Activated T-cell treated with anti-CD3 and anti-CD28 coated beads for 24 hours (primary cell): ENCODE results near the gene ADD3.

ENCODE experiments used
- DNase-seq: peaks from one replicate; pipeline ENCODE4 v3.0.0-alpha.2; 2020; ENCODE audit warnings: low read depth

ADD3 gene

DNA sequence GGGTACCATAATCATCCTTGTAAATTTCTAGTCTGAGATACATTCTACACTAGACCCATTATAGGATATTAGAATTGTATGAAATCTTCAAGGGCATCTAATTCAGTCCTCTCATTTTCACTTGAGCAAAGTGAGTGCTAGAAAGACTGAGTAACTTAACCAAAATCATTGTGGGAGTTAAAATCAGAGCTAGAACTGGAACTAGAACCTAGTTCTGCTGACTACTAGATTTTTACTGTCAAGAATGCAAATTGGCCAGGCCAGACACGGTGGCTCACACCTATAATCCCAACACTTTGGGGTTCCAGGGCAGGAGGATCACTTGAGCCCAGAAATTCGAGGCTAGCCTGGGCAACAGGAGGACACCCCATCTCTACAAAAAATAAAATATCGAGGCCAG, 53.9 kb downstream of the ADD3 start:
- no peak for DNase-seq

DNA sequence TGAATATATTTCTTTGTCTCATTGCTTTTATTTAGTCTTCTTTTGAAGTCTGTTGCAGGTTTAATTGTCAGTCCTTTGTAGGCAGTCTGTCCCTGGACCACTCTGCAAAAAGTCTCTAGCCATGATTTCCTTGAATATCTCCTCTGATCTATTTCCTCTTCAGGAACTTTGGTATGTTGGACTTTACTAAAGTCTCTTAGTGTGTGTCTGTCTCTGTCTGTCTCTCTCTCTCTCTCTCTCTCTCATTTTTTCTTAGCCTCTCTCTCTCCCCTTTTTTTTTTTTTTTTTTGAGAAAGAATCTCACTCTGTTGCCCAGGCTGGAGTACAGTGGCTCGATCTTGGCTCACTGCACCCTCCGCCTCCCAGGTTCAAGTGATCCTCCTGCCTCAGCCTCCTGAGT, 57.5 kb downstream of the ADD3 start:
- DNase-seq: no peak

DNA sequence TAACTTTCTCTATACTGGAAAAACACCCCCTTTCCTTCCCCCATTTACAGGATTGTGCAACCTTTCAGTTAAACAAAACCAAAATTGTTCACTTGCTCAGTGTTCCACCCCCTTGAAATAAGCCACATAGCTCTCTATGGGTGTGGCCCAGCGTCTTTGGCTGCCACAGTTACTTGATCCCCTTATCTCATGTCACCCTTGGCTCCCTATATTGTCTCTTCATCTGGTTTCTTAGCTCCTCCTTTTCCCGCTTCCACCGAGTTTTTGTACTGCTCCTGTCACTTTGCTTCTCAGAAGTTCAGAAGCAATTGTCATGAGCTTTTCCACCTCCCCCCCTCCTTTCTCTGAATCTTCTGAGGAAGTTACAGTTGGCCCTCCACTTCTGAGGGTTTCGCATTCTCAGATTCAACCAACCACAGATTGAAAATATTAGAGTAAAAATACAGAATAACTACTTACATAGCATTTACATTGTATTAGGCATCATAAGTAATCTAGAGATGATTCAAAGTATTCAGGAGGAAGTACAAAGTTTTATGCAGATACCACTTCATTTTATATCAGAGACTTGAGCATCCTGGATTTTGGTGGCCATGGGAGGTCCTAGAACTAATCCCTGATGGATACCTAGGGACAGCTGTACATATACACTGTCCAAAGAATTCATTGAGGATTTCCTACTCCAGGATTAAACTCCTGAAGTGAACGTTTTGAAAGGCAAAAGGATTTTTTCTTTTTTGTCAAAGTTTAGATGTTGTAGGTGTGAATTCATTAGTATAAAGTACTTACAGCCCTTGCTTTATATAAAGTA, 60.4 kb downstream of the ADD3 start:
- peak; percentile 34 for DNase-seq

DNA sequence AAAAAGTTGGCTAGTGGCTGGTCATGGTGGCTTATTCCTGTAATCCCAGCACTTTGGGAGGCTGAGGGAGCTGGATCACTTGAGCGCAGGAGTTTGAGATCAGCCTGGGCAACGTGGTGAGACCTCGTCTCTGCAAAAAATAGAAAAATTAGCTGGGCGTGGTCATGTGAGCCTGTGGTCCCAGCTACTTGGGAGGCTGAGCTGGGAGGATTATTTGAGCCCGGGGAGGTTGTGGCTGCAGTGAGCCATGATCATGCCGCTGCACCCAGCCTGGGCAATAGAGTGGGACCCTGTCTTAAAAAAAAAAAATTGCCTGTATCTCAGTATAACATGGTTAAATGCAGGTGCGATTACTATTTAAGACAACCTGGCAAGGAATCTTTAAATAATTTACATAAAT, 61.0 kb downstream of the ADD3 start:
- no peak for DNase-seq

DNA sequence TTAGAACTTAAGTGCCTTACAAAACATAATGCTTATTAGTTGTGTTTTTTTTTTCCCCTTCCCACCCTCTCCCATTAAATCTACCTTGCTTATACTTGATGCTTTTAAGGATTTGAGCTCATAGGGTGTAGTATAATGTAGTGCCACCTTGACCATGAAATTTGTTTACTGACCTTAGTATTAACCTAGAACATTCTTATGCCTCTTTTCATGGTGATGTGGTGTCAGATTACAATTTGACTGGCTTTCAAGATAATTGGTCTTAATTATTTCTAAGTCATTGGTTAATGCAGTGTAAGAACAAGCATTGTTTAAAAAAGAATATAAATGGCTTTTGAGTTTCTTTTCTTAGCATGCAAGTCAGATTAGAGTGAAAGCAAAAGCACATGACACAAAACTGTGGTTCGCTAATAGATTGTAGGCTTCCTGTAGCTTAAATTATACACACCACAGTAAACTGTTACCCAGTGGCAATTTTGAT, 61.8 kb downstream of the ADD3 start:
- DNase-seq: no peak

DNA sequence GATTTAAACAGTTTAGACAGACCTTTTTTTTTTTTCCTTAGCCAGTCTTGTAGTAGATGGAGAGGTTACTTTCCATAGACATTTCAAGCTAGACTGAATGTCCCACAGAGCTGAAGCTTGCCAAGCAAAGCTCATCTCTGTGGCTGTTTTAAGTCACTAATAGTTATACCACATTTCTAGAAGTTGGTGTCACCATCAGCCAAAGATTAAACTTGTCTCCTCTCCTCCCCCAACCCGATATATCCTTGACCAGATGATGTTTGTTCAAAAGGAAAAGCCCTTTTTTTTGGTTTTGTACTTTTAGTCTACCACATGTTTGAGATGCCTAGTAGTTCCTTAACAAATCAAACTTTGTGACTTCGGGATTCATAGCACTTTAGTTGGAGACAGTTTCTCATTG, 66.1 kb downstream of the ADD3 start:
- DNase-seq: no peak

DNA sequence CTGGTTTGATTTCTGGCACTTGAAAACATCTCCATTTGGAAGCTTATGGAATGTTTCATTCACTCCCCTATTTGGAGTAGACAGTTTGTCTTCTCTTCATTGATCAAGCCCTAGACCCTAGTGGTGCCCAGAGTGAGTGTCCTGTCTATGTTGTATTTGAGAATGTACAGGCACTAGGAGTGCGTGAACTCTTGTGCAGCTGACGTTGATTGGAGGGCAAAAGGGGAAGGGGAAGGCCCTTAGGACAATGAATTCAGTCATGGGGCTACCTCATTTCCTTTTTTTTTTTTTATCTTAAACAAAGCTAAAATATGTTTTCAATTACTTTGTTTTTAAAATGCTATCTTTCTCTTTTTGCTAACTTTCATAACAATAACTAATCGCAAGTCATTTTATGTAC, 66.5 kb downstream of the ADD3 start:
- no peak for DNase-seq

DNA sequence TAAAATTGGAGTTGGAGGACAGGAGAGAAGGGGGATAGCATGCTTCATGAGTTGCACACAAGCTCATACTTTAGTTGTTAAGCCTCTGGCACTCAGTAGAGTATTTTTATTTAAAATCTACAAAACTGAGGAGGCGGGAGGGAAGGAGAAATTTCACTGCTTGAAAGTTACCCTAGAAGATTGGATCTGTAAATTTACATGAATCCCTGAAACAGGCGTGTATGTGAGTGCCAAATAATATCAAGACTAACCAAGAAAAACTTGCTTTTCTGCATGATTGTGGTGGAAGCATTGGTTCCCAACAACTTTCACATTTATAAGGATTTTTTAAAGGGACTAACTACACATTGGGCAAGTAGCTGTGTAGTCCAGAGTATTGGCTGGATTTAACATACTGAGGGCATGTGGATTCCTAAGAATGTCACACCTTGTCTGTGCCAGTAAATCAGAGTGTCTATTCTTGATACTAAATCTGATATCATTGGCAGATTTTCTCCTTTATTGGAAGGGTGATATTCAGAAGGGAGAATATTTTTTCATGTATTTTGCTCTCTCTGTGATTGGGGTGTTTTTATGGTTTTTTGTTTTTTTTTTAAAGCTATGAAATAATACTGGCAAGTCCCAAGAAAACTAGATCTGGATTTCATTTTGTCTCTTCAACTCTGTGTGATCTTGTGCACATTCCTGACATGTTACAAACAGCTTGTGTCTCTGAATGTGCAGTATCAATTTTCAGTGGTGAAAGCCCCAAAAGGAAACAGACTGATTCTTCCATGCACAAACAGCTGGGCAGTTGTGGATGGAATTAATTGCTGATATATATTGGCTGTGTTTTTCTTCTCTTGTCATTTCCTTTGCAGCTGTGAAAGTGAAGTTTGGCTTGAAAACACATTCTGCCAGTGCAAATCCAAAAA, 67.2 kb downstream of the ADD3 start:
- DNase-seq: no peak

DNA sequence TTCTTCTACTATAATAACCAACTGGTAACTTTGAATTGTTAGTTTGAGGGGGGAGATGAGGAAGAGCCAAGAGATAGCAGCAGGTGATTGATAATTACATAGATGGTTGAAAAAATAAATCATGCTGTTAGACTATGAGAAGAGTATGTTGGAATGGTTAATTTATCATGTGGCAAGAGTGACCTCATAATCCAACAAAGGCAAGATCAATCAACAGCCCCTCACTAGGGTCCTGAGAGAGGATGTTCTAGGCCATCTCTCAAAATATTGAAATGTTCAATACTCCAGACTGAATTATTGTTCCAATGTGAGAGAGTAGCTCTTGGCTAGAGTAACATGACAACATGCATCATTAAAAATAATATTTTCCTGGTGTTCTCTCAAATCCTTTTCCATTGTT, 67.9 kb downstream of the ADD3 start:
- DNase-seq: no peak

DNA sequence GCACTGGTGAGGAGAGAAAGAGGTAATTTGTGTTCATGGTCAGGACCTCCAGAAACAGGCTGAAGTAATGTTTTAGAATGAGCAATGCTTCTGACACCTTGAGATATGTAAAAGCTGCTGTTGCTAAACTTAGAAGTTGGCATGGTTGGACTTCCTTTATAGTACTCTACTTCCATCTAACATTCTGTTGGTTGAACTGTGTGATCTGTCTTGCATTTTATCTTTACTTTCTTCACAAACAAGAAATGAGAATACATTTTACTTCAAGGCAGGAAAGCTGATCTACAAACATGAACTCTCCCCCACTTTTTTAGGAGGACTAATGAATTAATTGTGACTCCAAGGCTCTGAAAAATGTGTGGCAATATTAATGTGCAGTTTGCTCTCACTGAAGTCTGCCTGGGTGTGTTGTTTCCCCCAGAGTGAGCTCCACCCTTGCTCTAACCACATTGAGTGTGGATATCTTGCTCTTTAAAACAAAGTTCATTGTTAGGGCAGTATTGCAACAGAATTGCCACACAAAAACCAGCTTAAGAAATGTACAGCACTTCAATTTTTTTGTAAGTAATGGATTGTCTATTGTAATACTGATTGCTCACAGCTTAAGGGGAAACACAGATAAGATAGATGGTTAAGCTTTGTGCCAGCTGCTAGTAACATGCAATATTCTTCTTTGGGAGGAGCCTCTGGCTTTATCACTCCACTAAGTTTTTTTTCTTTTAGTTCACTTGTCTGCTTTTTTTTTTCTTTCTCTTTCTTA, 69.0 kb downstream of the ADD3 start:
- no peak for DNase-seq

DNA sequence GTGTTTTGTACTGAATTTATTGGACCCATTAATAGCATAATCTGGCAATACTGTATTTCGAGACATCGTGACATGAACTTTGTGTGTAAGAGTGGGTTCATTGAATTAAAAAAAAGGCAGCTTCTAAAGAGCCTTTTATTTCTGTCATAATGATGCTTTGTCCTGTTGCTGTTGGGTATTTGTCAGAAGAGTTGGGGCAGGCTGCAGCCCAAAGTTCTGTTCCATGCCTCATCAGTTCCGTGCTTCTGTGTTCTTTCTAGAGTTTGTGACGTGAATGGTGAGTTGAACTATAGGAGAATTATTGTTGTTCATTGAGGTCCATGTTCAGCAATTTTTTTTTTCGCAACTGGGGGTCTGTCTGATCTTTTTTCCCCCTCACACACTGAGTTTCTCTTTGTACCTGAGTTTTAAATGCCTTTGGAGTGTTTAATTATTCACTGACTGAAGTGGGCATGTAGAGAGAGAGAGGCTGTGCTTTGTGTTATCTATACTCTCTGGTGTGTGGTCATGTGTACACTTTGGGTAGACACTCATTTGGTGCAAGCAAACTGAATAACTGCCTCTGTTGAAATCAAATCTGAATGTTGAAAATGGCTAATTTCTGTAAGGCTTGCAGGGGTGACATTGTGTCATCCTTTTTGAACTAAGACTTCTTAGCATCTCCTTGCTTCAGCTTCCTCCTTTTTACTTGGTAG, 69.8 kb downstream of the ADD3 start:
- DNase-seq: no peak

DNA sequence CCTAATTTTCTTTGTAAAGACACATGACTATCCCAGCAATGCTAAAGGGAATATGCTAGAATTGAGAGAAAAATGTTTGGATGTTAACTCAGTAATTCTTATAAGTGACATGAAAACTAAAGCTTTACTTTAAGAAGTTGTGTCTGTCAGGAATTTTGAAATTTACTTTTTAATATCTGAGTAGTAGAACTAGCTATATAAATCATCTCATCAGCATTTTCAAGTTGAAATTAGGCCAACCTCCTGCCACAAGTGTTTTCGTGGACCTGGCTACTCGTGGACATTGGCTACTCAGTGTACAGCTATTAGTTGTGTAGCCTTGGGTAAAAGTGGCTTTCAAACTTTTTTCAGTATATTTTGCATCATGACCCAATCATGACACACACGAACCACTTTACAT, 70.5 kb downstream of the ADD3 start:
- DNase-seq: no peak

DNA sequence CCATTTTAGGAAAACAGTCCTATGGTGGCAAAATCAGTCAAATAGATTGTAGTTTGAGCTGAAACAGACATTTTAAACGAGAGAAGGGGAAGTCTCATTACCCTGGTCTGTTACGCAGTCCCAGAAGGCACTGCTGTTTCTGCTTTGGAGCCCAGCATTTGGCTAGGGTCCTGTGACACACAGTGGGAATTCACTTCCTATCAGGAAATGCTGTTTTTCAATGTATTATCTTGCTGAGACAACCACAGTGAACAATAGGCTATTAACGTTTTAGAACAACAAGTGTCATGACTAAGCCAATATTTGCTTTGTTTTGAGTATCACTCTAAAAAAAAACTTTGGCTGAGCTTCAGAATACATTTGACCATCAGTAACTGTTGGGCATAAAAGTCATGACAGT, 74.1 kb downstream of the ADD3 start:
- DNase-seq: no peak

DNA sequence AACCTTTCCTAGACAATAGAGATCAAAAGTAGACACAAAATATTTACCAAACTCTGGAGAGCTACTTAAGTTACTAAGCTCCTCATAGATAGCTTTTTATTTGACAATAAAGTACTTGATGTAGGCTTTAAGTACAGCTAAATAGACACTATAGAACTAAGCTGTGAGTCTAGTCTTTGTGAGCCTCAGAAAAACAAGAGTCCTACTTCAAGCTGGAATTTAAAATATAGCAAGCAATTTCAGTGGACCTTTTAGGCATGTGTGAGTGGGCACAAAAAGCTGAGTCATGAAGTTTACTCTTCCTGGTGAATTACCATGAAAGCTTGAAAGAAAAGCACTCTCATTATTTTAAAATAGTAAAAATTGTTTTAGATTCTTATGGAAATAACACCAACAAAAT, 76.1 kb downstream of the ADD3 start:
- no peak for DNase-seq

DNA sequence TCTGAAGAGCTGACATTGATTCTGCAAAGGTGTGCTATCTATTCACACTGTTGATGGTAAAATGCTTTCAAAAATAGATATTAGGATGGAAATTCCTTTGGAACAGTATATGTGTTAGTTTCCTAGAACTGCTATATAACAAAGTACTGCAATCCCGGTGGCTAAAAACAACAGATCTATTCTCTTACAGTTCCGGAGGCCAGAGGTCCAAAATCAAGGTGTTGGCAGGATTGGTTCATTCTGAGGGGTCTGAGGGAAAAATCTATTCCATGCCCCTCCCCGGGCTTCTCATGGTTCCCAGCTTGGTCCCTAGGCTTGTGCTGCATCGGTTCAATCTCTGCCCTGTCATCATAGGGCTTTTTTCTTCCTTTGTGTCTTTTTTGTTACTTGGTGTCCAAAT, 79.9 kb downstream of the ADD3 start:
- no peak for DNase-seq

DNA sequence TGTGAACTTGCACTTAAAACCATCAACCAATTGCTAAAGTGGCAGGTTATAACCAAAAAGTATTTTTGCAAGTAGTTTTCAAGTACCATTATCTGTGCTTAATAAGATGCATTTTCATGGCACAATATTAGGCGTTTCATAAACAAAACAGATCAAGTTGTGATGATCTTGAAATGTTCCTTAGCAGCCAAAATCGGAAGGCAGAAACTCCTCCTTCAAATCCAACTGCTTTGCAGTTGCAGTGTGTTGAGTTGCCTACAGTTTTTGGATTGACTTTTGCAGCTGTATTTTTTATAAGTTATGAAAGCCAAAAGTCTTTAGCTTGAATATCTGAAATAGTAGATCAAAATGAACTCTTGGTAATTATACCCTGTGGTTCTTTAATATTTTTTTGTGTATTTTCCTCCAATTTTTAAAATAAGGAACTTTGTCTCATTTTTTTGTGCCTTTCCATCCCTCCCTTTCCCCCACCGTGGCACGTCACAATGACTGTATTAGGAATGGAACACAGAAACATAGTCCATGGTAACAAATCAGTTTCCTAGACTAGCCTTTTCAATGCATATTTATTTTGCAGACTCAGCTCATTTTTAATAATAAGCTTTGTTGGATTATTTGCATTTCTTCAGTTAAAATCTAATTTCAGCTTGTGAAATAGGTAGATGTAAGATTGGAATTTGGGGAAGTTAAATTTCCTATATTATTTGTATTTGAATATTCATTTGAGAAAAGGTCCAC, 80.8 kb downstream of the ADD3 start:
- no peak for DNase-seq

DNA sequence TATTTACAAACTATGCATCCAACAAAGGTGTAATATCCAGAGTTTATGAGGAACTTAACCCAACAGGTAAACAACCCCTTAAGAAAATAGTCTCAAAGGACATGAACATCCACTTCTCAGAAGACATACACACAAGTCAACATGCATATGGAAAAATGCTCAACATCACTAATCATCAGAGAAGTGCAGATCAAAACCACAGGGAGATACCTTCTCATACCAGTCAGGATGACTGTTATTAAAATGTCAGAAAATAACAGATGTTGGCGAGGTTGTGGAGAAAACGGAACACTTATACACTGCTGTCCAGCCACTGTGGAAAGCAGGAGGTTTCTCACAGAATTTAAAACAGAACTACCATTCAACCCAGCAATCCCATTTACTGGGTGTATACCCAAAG, 84.0 kb downstream of the ADD3 start:
- no peak for DNase-seq

DNA sequence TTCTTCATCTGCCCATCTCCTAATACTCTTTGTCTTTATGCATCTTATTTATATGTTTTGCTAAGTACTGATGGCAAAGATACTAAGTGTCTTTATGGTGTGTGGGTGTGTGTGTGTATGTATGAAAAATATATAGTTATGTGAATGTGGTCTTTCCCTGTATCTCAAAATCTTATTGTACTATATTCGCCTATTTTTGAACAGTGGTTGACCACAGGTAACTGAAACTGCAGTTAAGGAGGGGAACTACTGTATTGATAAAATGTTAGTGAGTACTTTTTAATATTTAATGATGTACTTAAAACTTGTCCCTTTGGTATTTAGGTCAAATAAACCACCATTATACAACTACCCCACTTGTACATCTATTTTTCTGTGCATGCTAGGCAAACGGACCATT, 85.9 kb downstream of the ADD3 start:
- DNase-seq: no peak

DNA sequence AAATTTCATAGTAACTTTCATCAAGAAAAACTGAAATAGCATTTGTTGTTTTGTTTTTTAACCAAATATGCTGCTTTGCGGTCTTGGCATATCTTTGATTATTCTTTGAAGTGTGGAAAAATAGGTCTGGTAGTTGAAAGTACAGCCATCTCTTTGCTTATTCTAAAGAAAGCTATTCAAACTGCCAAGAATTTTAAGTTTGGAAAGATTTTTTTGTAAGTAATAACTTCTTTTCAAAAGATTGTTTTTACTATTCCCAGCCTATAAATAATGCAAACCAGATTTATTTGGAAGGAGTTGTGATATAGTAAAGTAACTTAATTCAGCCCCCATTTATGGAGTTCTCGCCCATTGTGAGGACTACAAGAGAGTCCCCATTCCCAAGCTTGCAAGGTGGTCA, 87.0 kb downstream of the ADD3 start:
- DNase-seq: no peak

DNA sequence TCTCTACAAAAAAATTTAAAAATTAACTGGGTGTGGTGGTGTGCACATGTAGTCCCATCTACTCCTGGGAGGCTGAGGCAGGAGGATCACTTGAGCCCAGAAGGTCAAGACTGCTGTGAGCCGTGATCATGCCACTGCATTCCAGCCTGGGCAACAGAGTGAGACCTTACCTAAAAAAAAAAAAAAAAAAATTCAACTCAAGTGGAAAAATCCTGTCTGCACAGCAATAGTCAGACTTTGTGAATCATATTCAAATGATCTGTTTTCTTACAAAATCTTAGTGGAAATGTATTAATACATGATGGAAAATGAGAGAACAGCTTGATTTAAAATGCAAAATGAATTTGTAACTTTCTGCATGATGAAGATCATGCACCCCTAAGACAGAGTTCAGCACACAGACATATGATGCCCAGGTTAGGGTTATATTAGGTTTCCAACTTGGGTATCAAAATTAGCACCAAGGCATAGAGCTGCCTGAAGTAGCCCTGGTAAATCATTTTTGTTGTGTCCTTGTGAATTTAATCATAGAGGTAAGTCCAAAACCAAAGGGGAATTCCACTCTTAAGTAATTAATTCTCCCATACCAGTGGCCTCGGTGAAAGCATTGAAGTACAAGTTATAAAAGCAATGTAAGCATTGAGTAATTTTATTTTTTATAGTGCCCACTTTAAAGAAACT, 93.8 kb downstream of the ADD3 start:
- no peak for DNase-seq
